SK-N-SH (cell line): Measurements from ENCODE around the gene DZIP1L.

Experiments used
- FOXJ3 ChIP-seq: sonication (generic); formaldehyde crosslinking; IDR thresholded peaks from 2 replicates; pipeline ENCODE4 v1.5.1; 2020; ENCODE audit warnings: mild to moderate bottlenecking, missing genetic modification reagents
- MXI1 ChIP-seq: IDR thresholded peaks from 2 replicates; pipeline ENCODE4 v1.6.1; 2012; ENCODE audit warnings: mild to moderate bottlenecking, low read depth, low read length, improper control_type of control experiment
- POLR2AphosphoS5 ChIP-seq: IDR thresholded peaks from 2 replicates; pipeline ENCODE4 v1.6.1; 2012; ENCODE audit warnings: low read depth, low read length
- RAD21 ChIP-seq: IDR thresholded peaks from 2 replicates; pipeline ENCODE4 v1.6.1; 2012; ENCODE audit warnings: mild to moderate bottlenecking, low read length
- TF ChIP-seq, protein P1 (sequence below): fragments of 200-600 bp; sonication (generic); IDR thresholded peaks from 2 replicates; pipeline ENCODE4 v1.6.1; 2017; ENCODE audit warnings: antibody characterized with exemption, mild to moderate bottlenecking, moderate library complexity
- TF ChIP-seq, protein P2 (sequence below): IDR thresholded peaks from 2 replicates; pipeline ENCODE4 v1.6.1; 2012; ENCODE audit warnings: mild to moderate bottlenecking, low read depth, low read length, moderate library complexity
- TF ChIP-seq, protein P3 (sequence below): IDR thresholded peaks from 2 replicates; pipeline ENCODE4 v1.4.0; 2012; ENCODE audit warnings: low read depth, borderline replicate concordance

GRCh38 chr3:138078901-138079344, 36.5 kb downstream of the DZIP1L start:
- TF ChIP-seq, protein P1, sequence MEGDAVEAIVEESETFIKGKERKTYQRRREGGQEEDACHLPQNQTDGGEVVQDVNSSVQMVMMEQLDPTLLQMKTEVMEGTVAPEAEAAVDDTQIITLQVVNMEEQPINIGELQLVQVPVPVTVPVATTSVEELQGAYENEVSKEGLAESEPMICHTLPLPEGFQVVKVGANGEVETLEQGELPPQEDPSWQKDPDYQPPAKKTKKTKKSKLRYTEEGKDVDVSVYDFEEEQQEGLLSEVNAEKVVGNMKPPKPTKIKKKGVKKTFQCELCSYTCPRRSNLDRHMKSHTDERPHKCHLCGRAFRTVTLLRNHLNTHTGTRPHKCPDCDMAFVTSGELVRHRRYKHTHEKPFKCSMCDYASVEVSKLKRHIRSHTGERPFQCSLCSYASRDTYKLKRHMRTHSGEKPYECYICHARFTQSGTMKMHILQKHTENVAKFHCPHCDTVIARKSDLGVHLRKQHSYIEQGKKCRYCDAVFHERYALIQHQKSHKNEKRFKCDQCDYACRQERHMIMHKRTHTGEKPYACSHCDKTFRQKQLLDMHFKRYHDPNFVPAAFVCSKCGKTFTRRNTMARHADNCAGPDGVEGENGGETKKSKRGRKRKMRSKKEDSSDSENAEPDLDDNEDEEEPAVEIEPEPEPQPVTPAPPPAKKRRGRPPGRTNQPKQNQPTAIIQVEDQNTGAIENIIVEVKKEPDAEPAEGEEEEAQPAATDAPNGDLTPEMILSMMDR: no peak
- TF ChIP-seq, protein P2, sequence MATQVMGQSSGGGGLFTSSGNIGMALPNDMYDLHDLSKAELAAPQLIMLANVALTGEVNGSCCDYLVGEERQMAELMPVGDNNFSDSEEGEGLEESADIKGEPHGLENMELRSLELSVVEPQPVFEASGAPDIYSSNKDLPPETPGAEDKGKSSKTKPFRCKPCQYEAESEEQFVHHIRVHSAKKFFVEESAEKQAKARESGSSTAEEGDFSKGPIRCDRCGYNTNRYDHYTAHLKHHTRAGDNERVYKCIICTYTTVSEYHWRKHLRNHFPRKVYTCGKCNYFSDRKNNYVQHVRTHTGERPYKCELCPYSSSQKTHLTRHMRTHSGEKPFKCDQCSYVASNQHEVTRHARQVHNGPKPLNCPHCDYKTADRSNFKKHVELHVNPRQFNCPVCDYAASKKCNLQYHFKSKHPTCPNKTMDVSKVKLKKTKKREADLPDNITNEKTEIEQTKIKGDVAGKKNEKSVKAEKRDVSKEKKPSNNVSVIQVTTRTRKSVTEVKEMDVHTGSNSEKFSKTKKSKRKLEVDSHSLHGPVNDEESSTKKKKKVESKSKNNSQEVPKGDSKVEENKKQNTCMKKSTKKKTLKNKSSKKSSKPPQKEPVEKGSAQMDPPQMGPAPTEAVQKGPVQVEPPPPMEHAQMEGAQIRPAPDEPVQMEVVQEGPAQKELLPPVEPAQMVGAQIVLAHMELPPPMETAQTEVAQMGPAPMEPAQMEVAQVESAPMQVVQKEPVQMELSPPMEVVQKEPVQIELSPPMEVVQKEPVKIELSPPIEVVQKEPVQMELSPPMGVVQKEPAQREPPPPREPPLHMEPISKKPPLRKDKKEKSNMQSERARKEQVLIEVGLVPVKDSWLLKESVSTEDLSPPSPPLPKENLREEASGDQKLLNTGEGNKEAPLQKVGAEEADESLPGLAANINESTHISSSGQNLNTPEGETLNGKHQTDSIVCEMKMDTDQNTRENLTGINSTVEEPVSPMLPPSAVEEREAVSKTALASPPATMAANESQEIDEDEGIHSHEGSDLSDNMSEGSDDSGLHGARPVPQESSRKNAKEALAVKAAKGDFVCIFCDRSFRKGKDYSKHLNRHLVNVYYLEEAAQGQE: no peak
- TF ChIP-seq RAD21 (no peak), POLR2AphosphoS5 (no peak), MXI1 (no peak), FOXJ3 (CRISPR knock-in tag) (no peak)
- TF ChIP-seq, protein P3, sequence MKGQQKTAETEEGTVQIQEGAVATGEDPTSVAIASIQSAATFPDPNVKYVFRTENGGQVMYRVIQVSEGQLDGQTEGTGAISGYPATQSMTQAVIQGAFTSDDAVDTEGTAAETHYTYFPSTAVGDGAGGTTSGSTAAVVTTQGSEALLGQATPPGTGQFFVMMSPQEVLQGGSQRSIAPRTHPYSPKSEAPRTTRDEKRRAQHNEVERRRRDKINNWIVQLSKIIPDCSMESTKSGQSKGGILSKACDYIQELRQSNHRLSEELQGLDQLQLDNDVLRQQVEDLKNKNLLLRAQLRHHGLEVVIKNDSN: no peak
